ENCODE measurements around the gene GHRH.

GHRH gene

DNA sequence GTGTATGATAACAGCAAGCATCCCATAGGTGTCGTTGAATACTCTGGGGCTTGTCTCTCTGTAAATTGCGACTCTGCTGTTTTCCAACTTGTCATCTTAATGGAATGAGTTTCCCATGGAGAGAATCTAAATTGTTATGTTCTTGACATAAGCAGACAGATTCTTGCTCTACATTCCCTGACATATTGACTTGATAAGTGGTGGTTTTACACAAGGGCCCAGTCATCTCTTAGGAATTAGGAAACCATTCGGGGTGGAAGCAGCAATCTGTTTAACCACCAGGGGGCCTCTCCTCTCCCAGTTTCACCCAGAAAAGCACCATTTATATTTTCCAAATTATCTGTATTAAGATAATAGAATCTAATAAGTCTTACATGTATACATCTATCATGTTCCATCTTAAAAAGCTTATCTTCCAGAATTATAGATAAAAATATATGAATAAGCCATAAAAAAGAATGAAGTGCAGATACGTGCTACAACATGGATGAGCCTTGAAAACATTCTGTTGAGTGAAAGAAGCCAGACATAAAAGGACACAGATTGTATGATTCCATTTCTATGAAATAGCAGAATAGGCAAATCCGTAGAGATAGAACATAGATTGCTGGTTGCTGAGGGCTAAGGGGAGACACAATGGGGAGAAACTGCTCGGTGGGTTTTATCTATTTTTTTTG lies 59.2 kb downstream of the GHRH start:
- DNase-seq: peak; percentile 56 to 73 (median 73)

DNA sequence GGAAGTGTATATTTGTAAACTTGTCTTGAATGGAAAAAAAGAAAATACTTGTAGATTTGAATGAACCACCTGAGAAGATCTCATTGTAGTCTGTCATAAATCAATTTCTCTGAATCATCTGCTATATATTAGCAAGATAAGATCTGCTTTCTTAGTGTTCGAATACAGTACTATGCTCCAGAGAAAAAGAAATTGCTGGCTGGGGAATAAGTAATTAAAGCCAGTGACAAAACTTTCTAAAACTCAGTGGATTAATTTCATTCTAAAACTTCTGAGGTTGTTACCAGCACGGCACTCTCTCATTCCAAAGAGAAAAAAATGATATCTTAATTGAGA lies 59.8 kb downstream of the GHRH start:
- DNase-seq: no peak

Measured in suppressor macrophage treated with lipopolysaccharide for 1 hour (primary cell).